HG03565 (cell line): ENCODE data around the gene MRPL53.
"Not testable (repeated sequence)": the region's sequence is repeated elsewhere in the genome, so short reads cannot be mapped to it uniquely, and the experiment has no call there.

Source experiments
- ATAC-seq: cut with Tn5 transposase; IDR thresholded peaks from one replicate; pipeline ENCODE4 v1.9.1; 2021; ENCODE audit warnings: mild to moderate bottlenecking, moderate library complexity; ENCODE audit not compliant: unreplicated experiment

MRPL53 gene

GRCh38 chr2:74482801-74483674, 10.6 kb upstream of the MRPL53 start, which contains the start of the genes CCDC142 and TTC31:
TSS of gene CCDC142 (minus strand) at chr2:74482998. CDS start at chr2:74482837, 161 bp downstream.
TSS of gene TTC31 (plus strand) at chr2:74483081. CDS start at chr2:74483096, 15 bp downstream.
- peak; percentile 68 for ATAC-seq

- ATAC-seq = peak; percentile 27
Observed at GRCh38 chr2:74481961-74482800, 9.7 kb upstream of the MRPL53 start.

- ATAC-seq = no peak
Observed at GRCh38 chr2:74481431-74481830, 9.0 kb upstream of the MRPL53 start.

GRCh38 chr2:74474899-74475298, 2.4 kb upstream of the MRPL53 start:
- no peak for ATAC-seq

GRCh38 chr2:74474481-74474880, 2.0 kb upstream of the MRPL53 start:
- ATAC-seq = no peak

- no peak for ATAC-seq
Observed at GRCh38 chr2:74472945-74473258, 422 bp upstream of the MRPL53 start.

- ATAC-seq = peak; percentile 6
Observed at GRCh38 chr2:74471332-74472065, 981 bp downstream of the MRPL53 start.

- ATAC-seq = not testable (repeated sequence)
Observed at GRCh38 chr2:74470742-74471141, 1.7 kb downstream of the MRPL53 start.

- ATAC-seq = no peak
Observed at GRCh38 chr2:74464406-74464805, 8.1 kb downstream of the MRPL53 start.

- no peak for ATAC-seq
Observed at GRCh38 chr2:74462786-74463105, 9.7 kb downstream of the MRPL53 start.

GRCh38 chr2:74462054-74462785, 10.3 kb downstream of the MRPL53 start:
- no peak for ATAC-seq

- ATAC-seq = no peak
Observed at GRCh38 chr2:74461187-74462053, 11.1 kb downstream of the MRPL53 start.

GRCh38 chr2:74460187-74460586, 12.3 kb downstream of the MRPL53 start:
- not testable (repeated sequence) for ATAC-seq

- ATAC-seq = not testable (repeated sequence)
Observed at GRCh38 chr2:74459503-74460118, 12.9 kb downstream of the MRPL53 start.

- ATAC-seq = no peak
Observed at GRCh38 chr2:74458938-74459363, 13.5 kb downstream of the MRPL53 start.

- peak; percentile 75 for ATAC-seq
Observed at GRCh38 chr2:74458132-74458937, 14.1 kb downstream of the MRPL53 start, which contains the start of gene WBP1. TSS of gene WBP1 (plus strand) at chr2:74458438. CDS start at chr2:74458603, 165 bp downstream.

GRCh38 chr2:74457549-74458131, 14.8 kb downstream of the MRPL53 start:
- ATAC-seq = peak; percentile 15

GRCh38 chr2:74457129-74457548, 15.3 kb downstream of the MRPL53 start:
- no peak for ATAC-seq
